IPS-18a (cell line): ENCODE measurements around the gene SNX22.
"Not testable (repeated sequence)": the region's sequence is repeated elsewhere in the genome, so short reads cannot be mapped to it uniquely, and the experiment has no call there.

Experiments used
- H3K27ac ChIP-seq: one replicate; pipeline ENCODE4 v1.5.1; 2013; ENCODE audit warnings: low read length
- H3K27me3 ChIP-seq: one replicate; pipeline ENCODE4 v1.6.1; 2013; ENCODE audit warnings: mild to moderate bottlenecking, low read length; ENCODE audit not compliant: control insufficient read depth, insufficient read depth
- H3K36me3 ChIP-seq: one replicate; pipeline ENCODE4 v1.6.1; 2013; ENCODE audit warnings: low read depth, low read length; ENCODE audit not compliant: control insufficient read depth
- H3K4me1 ChIP-seq: one replicate; pipeline ENCODE4 v1.6.1; 2013; ENCODE audit warnings: low read depth, low read length; ENCODE audit not compliant: control insufficient read depth
- H3K4me3 ChIP-seq: one replicate; pipeline ENCODE4 v1.5.1; 2013; ENCODE audit warnings: low read length
- H3K9ac ChIP-seq: one replicate; pipeline ENCODE4 v1.6.1; 2013; ENCODE audit warnings: mild to moderate bottlenecking, low read length, moderate library complexity
- H3K9me3 ChIP-seq: one replicate; pipeline ENCODE4 v1.6.1; 2013; ENCODE audit warnings: low read depth, low read length; ENCODE audit not compliant: control insufficient read depth

Gene SNX22

GRCh38 chr15:64151727-64152506 is at the start of gene SNX22:
Gene SNX22, plus strand, starts transcription at chr15:64151731. Its CDS starts 45 bp downstream, at chr15:64151776.
- peaks cover 10% of the 10 kb centered on the region for H3K4me1 ChIP-seq
- peaks cover 20% of the 10 kb centered on the region for H3K36me3 ChIP-seq
- peak within 1 kb of the TSS; percentile 60 for H3K4me3 ChIP-seq
- H3K27ac ChIP-seq = no peak within 1 kb of the TSS
- H3K9me3 ChIP-seq = no peaks in the 10 kb centered on the region
- H3K27me3 ChIP-seq = peaks cover 32% of the 10 kb centered on the region
- peak within 1 kb of the TSS; percentile 28 for H3K9ac ChIP-seq

- Histone ChIP-seq H3K4me3 (no peak overlapping the region), H3K36me3 (no peaks in the 10 kb centered on the region), H3K4me1 (no peaks in the 10 kb centered on the region), H3K9ac (no peak overlapping the region), H3K27me3 (no peaks in the 10 kb centered on the region), H3K9me3 (no peaks in the 10 kb centered on the region), H3K27ac (no peak overlapping the region)
Observed at GRCh38 chr15:64102497-64102896, 49.0 kb upstream of the SNX22 start.

- Histone ChIP-seq H3K27ac (no peak overlapping the region), H3K9ac (no peak overlapping the region), H3K9me3 (no peaks in the 10 kb centered on the region), H3K4me3 (no peak overlapping the region), H3K4me1 (no peaks in the 10 kb centered on the region), H3K36me3 (no peaks in the 10 kb centered on the region), H3K27me3 (no peaks in the 10 kb centered on the region)
Observed at GRCh38 chr15:64105113-64105704, 46.3 kb upstream of the SNX22 start.

GRCh38 chr15:64107337-64107736 is 44.2 kb upstream of the SNX22 start:
- Histone ChIP-seq H3K9me3 (no peaks in the 10 kb centered on the region), H3K4me1 (no peaks in the 10 kb centered on the region), H3K27me3 (no peaks in the 10 kb centered on the region), H3K27ac (no peak overlapping the region), H3K36me3 (no peaks in the 10 kb centered on the region), H3K4me3 (no peak overlapping the region), H3K9ac (no peak overlapping the region)

GRCh38 chr15:64110108-64110701 is 41.3 kb upstream of the SNX22 start:
- not testable (repeated sequence) for H3K4me3 ChIP-seq, H3K27me3 ChIP-seq, H3K4me1 ChIP-seq, H3K9ac ChIP-seq, H3K27ac ChIP-seq, H3K9me3 ChIP-seq
- H3K36me3 ChIP-seq = peaks cover 16% of the 10 kb centered on the region

- H3K4me1 ChIP-seq = no peaks in the 10 kb centered on the region
- no peaks in the 10 kb centered on the region for H3K27me3 ChIP-seq
- H3K4me3 ChIP-seq = no peak overlapping the region
- H3K27ac ChIP-seq = no peak overlapping the region
- H3K9me3 ChIP-seq = no peaks in the 10 kb centered on the region
- no peak overlapping the region for H3K9ac ChIP-seq
- H3K36me3 ChIP-seq = peaks cover 20% of the 10 kb centered on the region
Observed at GRCh38 chr15:64110950-64111678, 40.4 kb upstream of the SNX22 start.

GRCh38 chr15:64111679-64112050 is 39.9 kb upstream of the SNX22 start:
- Histone ChIP-seq H3K4me3 (no peak overlapping the region), H3K9me3 (no peaks in the 10 kb centered on the region), H3K4me1 (no peaks in the 10 kb centered on the region), H3K27ac (no peak overlapping the region), H3K9ac (no peak overlapping the region), H3K27me3 (no peaks in the 10 kb centered on the region), H3K36me3 (peaks cover 26% of the 10 kb centered on the region)

GRCh38 chr15:64112073-64112772 is 39.3 kb upstream of the SNX22 start:
- Histone ChIP-seq H3K4me1 (no peaks in the 10 kb centered on the region), H3K9me3 (no peaks in the 10 kb centered on the region), H3K27ac (no peak overlapping the region), H3K36me3 (peaks cover 32% of the 10 kb centered on the region), H3K9ac (no peak overlapping the region), H3K27me3 (no peaks in the 10 kb centered on the region), H3K4me3 (no peak overlapping the region)

- H3K4me1 ChIP-seq = no peaks in the 10 kb centered on the region
- no peak overlapping the region for H3K4me3 ChIP-seq
- H3K27me3 ChIP-seq = no peaks in the 10 kb centered on the region
- no peak overlapping the region for H3K27ac ChIP-seq
- peaks cover 33% of the 10 kb centered on the region for H3K36me3 ChIP-seq
- no peak overlapping the region for H3K9ac ChIP-seq
- H3K9me3 ChIP-seq = no peaks in the 10 kb centered on the region
Observed at GRCh38 chr15:64112904-64113303, 38.6 kb upstream of the SNX22 start.

GRCh38 chr15:64117759-64118487 is 33.6 kb upstream of the SNX22 start:
- Histone ChIP-seq H3K27me3 (no peaks in the 10 kb centered on the region), H3K9me3 (no peaks in the 10 kb centered on the region), H3K9ac (no peak overlapping the region), H3K27ac (no peak overlapping the region), H3K4me1 (no peaks in the 10 kb centered on the region), H3K4me3 (no peak overlapping the region), H3K36me3 (peaks cover 46% of the 10 kb centered on the region)
